Measurements from ENCODE around the gene MEF2A. TPM values are rescaled to one million over a fixed set of nuclear protein-coding genes. Genes with fewer than 3 reads are reported as not detected.
A peak's percentile ranks its signal among the peaks of the same experiment; 100 is the strongest.
"Not testable (repeated sequence)": the region's sequence is repeated elsewhere in the genome, so short reads cannot be mapped to it uniquely, and the experiment has no call there.

Gene MEF2A
- total and polyA plus RNA-seq, 9 donors: 36.0 to 58.1 (median 45.4) TPM

GRCh38 chr15:99741835-99742234, 176.1 kb downstream of the MEF2A start:
- 80% methylated on average over 2 of the region's 2 CpGs for WGBS (ENCODE audit: insufficient coverage)
- H3K4me3 ChIP-seq (ENCODE audit: low read length): no peak overlapping the region
- H3K27me3 ChIP-seq (ENCODE audit: control insufficient read depth, insufficient read depth, low read length): no peaks in the 10 kb centered on the region
- DNase-seq: no peak
- no peaks in the 10 kb centered on the region for H3K9me3 ChIP-seq (replicated peaks; ENCODE audit: control insufficient read depth, low read depth, low read length)
- H3K4me1 ChIP-seq (ENCODE audit: control insufficient read depth, insufficient read depth, low read length): no peaks in the 10 kb centered on the region
- no peaks in the 10 kb centered on the region for H3K36me3 ChIP-seq (ENCODE audit: control insufficient read depth, insufficient read depth, low read length)
- H3K27ac ChIP-seq (ENCODE audit: low read length): no peak overlapping the region

GRCh38 chr15:99744142-99744541, 178.4 kb downstream of the MEF2A start:
- Histone ChIP-seq H3K4me3 (ENCODE audit: low read length) (no peak overlapping the region), H3K4me1 (ENCODE audit: control insufficient read depth, insufficient read depth, low read length) (no peaks in the 10 kb centered on the region), H3K9me3 (replicated peaks; ENCODE audit: control insufficient read depth, low read depth, low read length) (no peaks in the 10 kb centered on the region), H3K27me3 (ENCODE audit: control insufficient read depth, insufficient read depth, low read length) (no peaks in the 10 kb centered on the region), H3K27ac (ENCODE audit: low read length) (no peak overlapping the region), H3K36me3 (ENCODE audit: control insufficient read depth, insufficient read depth, low read length) (no peaks in the 10 kb centered on the region)
- DNase-seq: no peak
- 60% methylated on average over 4 of the region's 7 CpGs for WGBS (ENCODE audit: insufficient coverage)

GRCh38 chr15:99745370-99746086, 179.7 kb downstream of the MEF2A start:
- no peaks in the 10 kb centered on the region for H3K36me3 ChIP-seq (ENCODE audit: control insufficient read depth, insufficient read depth, low read length)
- H3K27me3 ChIP-seq (ENCODE audit: control insufficient read depth, insufficient read depth, low read length): no peaks in the 10 kb centered on the region
- no peaks in the 10 kb centered on the region for H3K4me1 ChIP-seq (ENCODE audit: control insufficient read depth, insufficient read depth, low read length)
- no peak overlapping the region for H3K27ac ChIP-seq (ENCODE audit: low read length)
- DNase-seq: no peak
- no peak overlapping the region for H3K4me3 ChIP-seq (ENCODE audit: low read length)
- WGBS (ENCODE audit: insufficient coverage): 84% methylated on average over 5 of the region's 9 CpGs
- H3K9me3 ChIP-seq (replicated peaks; ENCODE audit: control insufficient read depth, low read depth, low read length): no peaks in the 10 kb centered on the region

GRCh38 chr15:99749386-99749785, 183.6 kb downstream of the MEF2A start:
- H3K27me3 ChIP-seq (ENCODE audit: control insufficient read depth, insufficient read depth, low read length): no peaks in the 10 kb centered on the region
- no peaks in the 10 kb centered on the region for H3K9me3 ChIP-seq (replicated peaks; ENCODE audit: control insufficient read depth, low read depth, low read length)
- WGBS (ENCODE audit: insufficient coverage): 78% methylated on average over 5 of the region's 6 CpGs
- H3K4me1 ChIP-seq (ENCODE audit: control insufficient read depth, insufficient read depth, low read length): no peaks in the 10 kb centered on the region
- no peak for DNase-seq
- no peak overlapping the region for H3K4me3 ChIP-seq (ENCODE audit: low read length)
- no peak overlapping the region for H3K27ac ChIP-seq (ENCODE audit: low read length)
- no peaks in the 10 kb centered on the region for H3K36me3 ChIP-seq (ENCODE audit: control insufficient read depth, insufficient read depth, low read length)

GRCh38 chr15:99750326-99750725, 184.5 kb downstream of the MEF2A start:
- 88% methylated on average over 3 of the region's 11 CpGs for WGBS (ENCODE audit: insufficient coverage)
- not testable (repeated sequence) for H3K9me3 ChIP-seq (replicated peaks; ENCODE audit: control insufficient read depth, low read depth, low read length); H3K4me3 ChIP-seq (ENCODE audit: low read length); H3K27ac ChIP-seq (ENCODE audit: low read length); H3K4me1 ChIP-seq (ENCODE audit: control insufficient read depth, insufficient read depth, low read length); DNase-seq; H3K36me3 ChIP-seq (ENCODE audit: control insufficient read depth, insufficient read depth, low read length); H3K27me3 ChIP-seq (ENCODE audit: control insufficient read depth, insufficient read depth, low read length)

- no peaks in the 10 kb centered on the region for H3K4me1 ChIP-seq (ENCODE audit: control insufficient read depth, insufficient read depth, low read length)
- WGBS (ENCODE audit: insufficient coverage): 64% methylated on average over 4 of the region's 4 CpGs
- no peaks in the 10 kb centered on the region for H3K9me3 ChIP-seq (replicated peaks; ENCODE audit: control insufficient read depth, low read depth, low read length)
- no peaks in the 10 kb centered on the region for H3K27me3 ChIP-seq (ENCODE audit: control insufficient read depth, insufficient read depth, low read length)
- no peak overlapping the region for H3K27ac ChIP-seq (ENCODE audit: low read length)
- H3K36me3 ChIP-seq (ENCODE audit: control insufficient read depth, insufficient read depth, low read length): no peaks in the 10 kb centered on the region
- no peak overlapping the region for H3K4me3 ChIP-seq (ENCODE audit: low read length)
- no peak for DNase-seq
Measured at GRCh38 chr15:99752556-99752955, 186.8 kb downstream of the MEF2A start.

GRCh38 chr15:99753066-99753465, 187.3 kb downstream of the MEF2A start:
- WGBS (ENCODE audit: insufficient coverage): 40% methylated on average over 1 of the region's 4 CpGs
- Histone ChIP-seq H3K4me3 (ENCODE audit: low read length) (no peak overlapping the region), H3K9me3 (replicated peaks; ENCODE audit: control insufficient read depth, low read depth, low read length) (no peaks in the 10 kb centered on the region), H3K27ac (ENCODE audit: low read length) (no peak overlapping the region), H3K27me3 (ENCODE audit: control insufficient read depth, insufficient read depth, low read length) (no peaks in the 10 kb centered on the region), H3K36me3 (ENCODE audit: control insufficient read depth, insufficient read depth, low read length) (no peaks in the 10 kb centered on the region), H3K4me1 (ENCODE audit: control insufficient read depth, insufficient read depth, low read length) (no peaks in the 10 kb centered on the region)
- no peak for DNase-seq

- Histone ChIP-seq H3K9me3 (replicated peaks; ENCODE audit: control insufficient read depth, low read depth, low read length) (no peaks in the 10 kb centered on the region), H3K4me1 (ENCODE audit: control insufficient read depth, insufficient read depth, low read length) (no peaks in the 10 kb centered on the region), H3K27me3 (ENCODE audit: control insufficient read depth, insufficient read depth, low read length) (no peaks in the 10 kb centered on the region), H3K36me3 (ENCODE audit: control insufficient read depth, insufficient read depth, low read length) (no peaks in the 10 kb centered on the region), H3K27ac (ENCODE audit: low read length) (no peak overlapping the region), H3K4me3 (ENCODE audit: low read length) (no peak overlapping the region)
- DNase-seq: peak; percentile 85
- WGBS (ENCODE audit: insufficient coverage): 6% methylated on average over 2 of the region's 7 CpGs
Measured at GRCh38 chr15:99755692-99756409, 190.1 kb downstream of the MEF2A start.

GRCh38 chr15:99762288-99762687, 196.5 kb downstream of the MEF2A start:
- H3K27ac ChIP-seq (ENCODE audit: low read length): no peak overlapping the region
- no peaks in the 10 kb centered on the region for H3K4me1 ChIP-seq (ENCODE audit: control insufficient read depth, insufficient read depth, low read length)
- DNase-seq: no peak
- H3K27me3 ChIP-seq (ENCODE audit: control insufficient read depth, insufficient read depth, low read length): no peaks in the 10 kb centered on the region
- no peaks in the 10 kb centered on the region for H3K36me3 ChIP-seq (ENCODE audit: control insufficient read depth, insufficient read depth, low read length)
- H3K9me3 ChIP-seq (replicated peaks; ENCODE audit: control insufficient read depth, low read depth, low read length): no peaks in the 10 kb centered on the region
- H3K4me3 ChIP-seq (ENCODE audit: low read length): no peak overlapping the region
- no CpG with 5 or more reads among the region's 1 CpG for WGBS (ENCODE audit: insufficient coverage)

- no peak for DNase-seq
- Histone ChIP-seq H3K9me3 (replicated peaks; ENCODE audit: control insufficient read depth, low read depth, low read length) (no peaks in the 10 kb centered on the region), H3K4me3 (ENCODE audit: low read length) (no peak overlapping the region), H3K27ac (ENCODE audit: low read length) (no peak overlapping the region), H3K4me1 (ENCODE audit: control insufficient read depth, insufficient read depth, low read length) (no peaks in the 10 kb centered on the region), H3K36me3 (ENCODE audit: control insufficient read depth, insufficient read depth, low read length) (no peaks in the 10 kb centered on the region), H3K27me3 (ENCODE audit: control insufficient read depth, insufficient read depth, low read length) (no peaks in the 10 kb centered on the region)
- no CpG with 5 or more reads among the region's 2 CpGs for WGBS (ENCODE audit: insufficient coverage)
Measured at GRCh38 chr15:99763827-99764226, 198.0 kb downstream of the MEF2A start.

Measured in muscle of leg (tissue), 11 donors.